HEK293 (cell line): ENCODE results near the gene GAREM1.

ENCODE experiments used
- MZF1 ChIP-seq: fragments of 450-650 bp; formaldehyde crosslinking; IDR thresholded peaks from 2 replicates; pipeline ENCODE4 v1.5.1; 2017; ENCODE audit warnings: missing biosample characterization, missing genetic modification characterization, borderline replicate concordance
- SALL2 ChIP-seq: fragments of 450-650 bp; formaldehyde crosslinking; IDR thresholded peaks from 2 replicates; pipeline ENCODE4 v1.5.0; 2017; ENCODE audit warnings: missing biosample characterization, mild to moderate bottlenecking, missing genetic modification characterization, borderline replicate concordance
- SP2 ChIP-seq: fragments of 450-650 bp; formaldehyde crosslinking; IDR thresholded peaks from 2 replicates; pipeline ENCODE4 v1.5.1; 2016; ENCODE audit warnings: missing biosample characterization, missing genetic modification characterization
- TCF7L2 ChIP-seq: IDR thresholded peaks from 2 replicates; pipeline ENCODE4 v1.6.1; 2011; ENCODE audit warnings: low read depth, mild to moderate bottlenecking, inconsistent platforms, low read length, moderate library complexity, borderline replicate concordance
- YY1 ChIP-seq: fragments of 450-650 bp; formaldehyde crosslinking; IDR thresholded peaks from 2 replicates; pipeline ENCODE4 v1.5.1; 2018; ENCODE audit warnings: missing biosample characterization, missing genetic modification characterization
- ZBTB21 ChIP-seq: fragments of 450-650 bp; formaldehyde crosslinking; IDR thresholded peaks from 2 replicates; pipeline ENCODE4 v1.5.1; 2017; ENCODE audit warnings: missing biosample characterization, missing genetic modification characterization
- ZNF530 ChIP-seq: fragments of 450-650 bp; formaldehyde crosslinking; IDR thresholded peaks from 2 replicates; pipeline ENCODE4 v1.5.1; 2016; ENCODE audit warnings: low read depth, missing biosample characterization, missing genetic modification characterization
- ZNF664 ChIP-seq: fragments of 450-650 bp; formaldehyde crosslinking; IDR thresholded peaks from 2 replicates; pipeline ENCODE4 v1.5.1; 2016; ENCODE audit warnings: missing biosample characterization, missing genetic modification characterization
- ZXDB ChIP-seq: fragments of 450-650 bp; formaldehyde crosslinking; IDR thresholded peaks from 2 replicates; pipeline ENCODE4 v1.5.1; 2016; ENCODE audit warnings: missing biosample characterization, missing genetic modification characterization
- TF ChIP-seq, protein P1 (sequence below): fragments of 450-650 bp; formaldehyde crosslinking; IDR thresholded peaks from 2 replicates; pipeline ENCODE4 v1.5.1; 2016; ENCODE audit warnings: missing biosample characterization, missing genetic modification characterization
- TF ChIP-seq, protein P2 (sequence below): fragments of 450-650 bp; formaldehyde crosslinking; IDR thresholded peaks from 2 replicates; pipeline ENCODE4 v1.5.1; 2016; ENCODE audit warnings: missing biosample characterization, missing genetic modification characterization
- TF ChIP-seq, protein P3 (sequence below): fragments of 450-650 bp; formaldehyde crosslinking; IDR thresholded peaks from 2 replicates; pipeline ENCODE4 v1.5.1; 2016; ENCODE audit warnings: missing biosample characterization, missing genetic modification characterization

GRCh38 chr18:32354518-32354917 is 116.2 kb downstream of the GAREM1 start:
- no peak for TF ChIP-seq ZBTB21 (tag by site-specific recombination)
- TF ChIP-seq, protein P1, sequence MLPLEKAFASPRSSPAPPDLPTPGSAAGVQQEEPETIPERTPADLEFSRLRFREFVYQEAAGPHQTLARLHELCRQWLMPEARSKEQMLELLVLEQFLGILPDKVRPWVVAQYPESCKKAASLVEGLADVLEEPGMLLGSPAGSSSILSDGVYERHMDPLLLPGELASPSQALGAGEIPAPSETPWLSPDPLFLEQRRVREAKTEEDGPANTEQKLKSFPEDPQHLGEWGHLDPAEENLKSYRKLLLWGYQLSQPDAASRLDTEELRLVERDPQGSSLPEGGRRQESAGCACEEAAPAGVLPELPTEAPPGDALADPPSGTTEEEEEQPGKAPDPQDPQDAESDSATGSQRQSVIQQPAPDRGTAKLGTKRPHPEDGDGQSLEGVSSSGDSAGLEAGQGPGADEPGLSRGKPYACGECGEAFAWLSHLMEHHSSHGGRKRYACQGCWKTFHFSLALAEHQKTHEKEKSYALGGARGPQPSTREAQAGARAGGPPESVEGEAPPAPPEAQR (tag by site-specific recombination): no peak
- TF ChIP-seq, protein P2, sequence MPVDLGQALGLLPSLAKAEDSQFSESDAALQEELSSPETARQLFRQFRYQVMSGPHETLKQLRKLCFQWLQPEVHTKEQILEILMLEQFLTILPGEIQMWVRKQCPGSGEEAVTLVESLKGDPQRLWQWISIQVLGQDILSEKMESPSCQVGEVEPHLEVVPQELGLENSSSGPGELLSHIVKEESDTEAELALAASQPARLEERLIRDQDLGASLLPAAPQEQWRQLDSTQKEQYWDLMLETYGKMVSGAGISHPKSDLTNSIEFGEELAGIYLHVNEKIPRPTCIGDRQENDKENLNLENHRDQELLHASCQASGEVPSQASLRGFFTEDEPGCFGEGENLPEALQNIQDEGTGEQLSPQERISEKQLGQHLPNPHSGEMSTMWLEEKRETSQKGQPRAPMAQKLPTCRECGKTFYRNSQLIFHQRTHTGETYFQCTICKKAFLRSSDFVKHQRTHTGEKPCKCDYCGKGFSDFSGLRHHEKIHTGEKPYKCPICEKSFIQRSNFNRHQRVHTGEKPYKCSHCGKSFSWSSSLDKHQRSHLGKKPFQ: no peak
- TF ChIP-seq, protein P3, sequence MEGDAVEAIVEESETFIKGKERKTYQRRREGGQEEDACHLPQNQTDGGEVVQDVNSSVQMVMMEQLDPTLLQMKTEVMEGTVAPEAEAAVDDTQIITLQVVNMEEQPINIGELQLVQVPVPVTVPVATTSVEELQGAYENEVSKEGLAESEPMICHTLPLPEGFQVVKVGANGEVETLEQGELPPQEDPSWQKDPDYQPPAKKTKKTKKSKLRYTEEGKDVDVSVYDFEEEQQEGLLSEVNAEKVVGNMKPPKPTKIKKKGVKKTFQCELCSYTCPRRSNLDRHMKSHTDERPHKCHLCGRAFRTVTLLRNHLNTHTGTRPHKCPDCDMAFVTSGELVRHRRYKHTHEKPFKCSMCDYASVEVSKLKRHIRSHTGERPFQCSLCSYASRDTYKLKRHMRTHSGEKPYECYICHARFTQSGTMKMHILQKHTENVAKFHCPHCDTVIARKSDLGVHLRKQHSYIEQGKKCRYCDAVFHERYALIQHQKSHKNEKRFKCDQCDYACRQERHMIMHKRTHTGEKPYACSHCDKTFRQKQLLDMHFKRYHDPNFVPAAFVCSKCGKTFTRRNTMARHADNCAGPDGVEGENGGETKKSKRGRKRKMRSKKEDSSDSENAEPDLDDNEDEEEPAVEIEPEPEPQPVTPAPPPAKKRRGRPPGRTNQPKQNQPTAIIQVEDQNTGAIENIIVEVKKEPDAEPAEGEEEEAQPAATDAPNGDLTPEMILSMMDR (tag by site-specific recombination): no peak
- TF ChIP-seq SP2: no peak
- no peak for TF ChIP-seq MZF1
- TF ChIP-seq YY1 (tag by site-specific recombination): no peak
- TF ChIP-seq TCF7L2: no peak
- no peak for TF ChIP-seq ZNF664 (tag by site-specific recombination)
- no peak for TF ChIP-seq SALL2 (tag by site-specific recombination)
- no peak for TF ChIP-seq ZNF530 (tag by site-specific recombination)
- TF ChIP-seq ZXDB (tag by site-specific recombination): no peak
